PFSK-1 (cell line): ENCODE results near the gene ZNF740.

Experiments used
- FOXP2 ChIP-seq: optimal IDR thresholded peaks from 2 replicates; pipeline ENCODE3; 2011; ENCODE audit warnings: borderline replicate concordance, control low read depth, inconsistent platforms; ENCODE audit not compliant: insufficient read depth; ENCODE audit errors: extremely low read length, extremely low read depth
- POLR2AphosphoS5 ChIP-seq: IDR thresholded peaks from 2 replicates; pipeline ENCODE4 v1.6.1; 2012; ENCODE audit warnings: low read depth, mild to moderate bottlenecking, control low read depth, low read length, moderate library complexity
- REST ChIP-seq, 2 experiments: IDR thresholded peaks; 2 replicates each; pipeline versions ENCODE4 v1.6.1 to v1.8.0; 2011 to 2012; ENCODE audit warnings: low read depth in 2 of 2, low read length in 2 of 2, control low read depth in 1 of 2, inconsistent platforms in 1 of 2, mild to moderate bottlenecking in 1 of 2, moderate library complexity in 1 of 2; ENCODE audit not compliant: insufficient read depth in 1 of 2
- SIN3A ChIP-seq: IDR thresholded peaks from 2 replicates; pipeline ENCODE4 v1.6.1; 2012; ENCODE audit warnings: mild to moderate bottlenecking, low read length, moderate library complexity, borderline replicate concordance; ENCODE audit not compliant: insufficient read depth
- TAF1 ChIP-seq: IDR thresholded peaks from 2 replicates; pipeline ENCODE4 v1.6.1; 2012; ENCODE audit warnings: low read length, control low read depth, borderline replicate concordance; ENCODE audit not compliant: insufficient read depth

Gene ZNF740

GRCh38 chr12:53174881-53175491 lies 5.5 kb upstream of the ZNF740 start:
- TF ChIP-seq SIN3A (no peak), FOXP2 (no peak), TAF1 (no peak), POLR2AphosphoS5 (no peak), REST (IDR thresholded peaks at IDR 0.05; ENCODE audit: insufficient read depth in 1 of 2, low read depth in 2 of 2, low read length in 2 of 2) (no peak)

GRCh38 chr12:53176750-53177149 lies 3.8 kb upstream of the ZNF740 start:
- TF ChIP-seq FOXP2 (no peak), TAF1 (no peak)

GRCh38 chr12:53179687-53180219 lies 769 bp upstream of the ZNF740 start:
- TF ChIP-seq FOXP2, result no peak

- 0 out of 2 replicates have a peak, but pooled peaks have one; percentile 9 for TF ChIP-seq POLR2AphosphoS5
- TF ChIP-seq TAF1, result no peak
Measured at GRCh38 chr12:53180931-53181645, 566 bp downstream of the ZNF740 start.

GRCh38 chr12:53181935-53182334 lies 1.4 kb downstream of the ZNF740 start:
- TF ChIP-seq POLR2AphosphoS5 (no peak), FOXP2 (no peak), TAF1 (no peak), SIN3A (no peak), REST (IDR thresholded peaks at IDR 0.05; ENCODE audit: insufficient read depth in 1 of 2, low read depth in 2 of 2, low read length in 2 of 2) (no peak)

- TF ChIP-seq REST (IDR thresholded peaks at IDR 0.05; ENCODE audit: insufficient read depth in 1 of 2, low read depth in 2 of 2, low read length in 2 of 2) (no peak), POLR2AphosphoS5 (no peak), TAF1 (no peak), SIN3A (no peak), FOXP2 (no peak)
Measured at GRCh38 chr12:53182903-53183302, 2.4 kb downstream of the ZNF740 start.
